HUES48 (cell line): ENCODE measurements around the gene SP100.
"Not testable (repeated sequence)": the region's sequence is repeated elsewhere in the genome, so short reads cannot be mapped to it uniquely, and the experiment has no call there.

ENCODE experiments used
- H3K27ac ChIP-seq: one replicate; pipeline ENCODE4 v1.7.0; 2013; ENCODE audit warnings: low read depth, low read length, inconsistent platforms
- H3K27me3 ChIP-seq: 2 replicates; pipeline ENCODE4 v1.6.1; 2013; ENCODE audit warnings: mild to moderate bottlenecking, low read length; ENCODE audit not compliant: control insufficient read depth, insufficient read depth
- H3K36me3 ChIP-seq: 2 replicates; pipeline ENCODE4 v1.6.1; 2013; ENCODE audit warnings: low read length; ENCODE audit not compliant: control insufficient read depth, insufficient read depth
- H3K4me1 ChIP-seq: 2 replicates; pipeline ENCODE4 v1.6.1; 2013; ENCODE audit warnings: mild to moderate bottlenecking, low read length; ENCODE audit not compliant: control insufficient read depth, insufficient read depth
- H3K4me3 ChIP-seq: 2 replicates; pipeline ENCODE4 v1.5.1; 2013; ENCODE audit warnings: mild to moderate bottlenecking, low read depth, low read length
- H3K9ac ChIP-seq: 2 replicates; pipeline ENCODE4 v1.6.1; 2013; ENCODE audit warnings: mild to moderate bottlenecking, low read depth, low read length, moderate library complexity
- H3K9me3 ChIP-seq: 2 replicates; pipeline ENCODE4 v1.6.1; 2013; ENCODE audit warnings: low read length; ENCODE audit not compliant: control insufficient read depth, insufficient read depth

SP100 gene

GRCh38 chr2:230408244-230408842 lies 7.7 kb upstream of the SP100 start:
- Histone ChIP-seq H3K27me3 (peaks cover 37% of the 10 kb centered on the region), H3K4me1 (no peaks in the 10 kb centered on the region), H3K9me3 (no peaks in the 10 kb centered on the region), H3K36me3 (no peaks in the 10 kb centered on the region), H3K27ac (no peak overlapping the region), H3K9ac (no peak overlapping the region), H3K4me3 (no peak overlapping the region)

- not testable (repeated sequence) for H3K27ac ChIP-seq, H3K9me3 ChIP-seq, H3K9ac ChIP-seq, H3K4me3 ChIP-seq, H3K36me3 ChIP-seq, H3K4me1 ChIP-seq
- peaks cover 37% of the 10 kb centered on the region for H3K27me3 ChIP-seq
Measured at GRCh38 chr2:230409316-230409715, 6.7 kb upstream of the SP100 start.

GRCh38 chr2:230410263-230410662 lies 5.7 kb upstream of the SP100 start:
- Histone ChIP-seq H3K4me3 (no peak overlapping the region), H3K27me3 (peaks cover 37% of the 10 kb centered on the region), H3K9me3 (no peaks in the 10 kb centered on the region), H3K27ac (no peak overlapping the region), H3K4me1 (no peaks in the 10 kb centered on the region), H3K9ac (no peak overlapping the region), H3K36me3 (no peaks in the 10 kb centered on the region)

- H3K9ac ChIP-seq: no peak overlapping the region
Measured at GRCh38 chr2:230410861-230411569, 5.0 kb upstream of the SP100 start.

GRCh38 chr2:230411570-230412370 lies 4.2 kb upstream of the SP100 start:
- H3K9me3 ChIP-seq: no peaks in the 10 kb centered on the region
- H3K36me3 ChIP-seq: no peaks in the 10 kb centered on the region
- H3K4me3 ChIP-seq: peak overlapping the region; percentile 72
- peaks cover 37% of the 10 kb centered on the region for H3K27me3 ChIP-seq
- no peak overlapping the region for H3K27ac ChIP-seq
- peaks cover 3% of the 10 kb centered on the region; the same call in 1 of the 2 replicates for H3K4me1 ChIP-seq
- H3K9ac ChIP-seq: peak overlapping the region; percentile 46; the same call in 1 of the 2 replicates

More at GRCh38 chr2:230410861-230411569, 5.0 kb upstream of the SP100 start:
- no peaks in the 10 kb centered on the region for H3K9me3 ChIP-seq
- no peaks in the 10 kb centered on the region for H3K4me1 ChIP-seq
- no peak overlapping the region for H3K27ac ChIP-seq
- H3K4me3 ChIP-seq: peak overlapping the region; percentile 72
- no peaks in the 10 kb centered on the region for H3K36me3 ChIP-seq
- peaks cover 37% of the 10 kb centered on the region for H3K27me3 ChIP-seq

GRCh38 chr2:230412371-230412711 lies 3.7 kb upstream of the SP100 start:
- H3K9ac ChIP-seq: no peak overlapping the region

GRCh38 chr2:230412846-230413245 lies 3.2 kb upstream of the SP100 start:
- no peak overlapping the region for H3K27ac ChIP-seq
- H3K27me3 ChIP-seq: peaks cover 37% of the 10 kb centered on the region
- H3K36me3 ChIP-seq: no peaks in the 10 kb centered on the region
- H3K9me3 ChIP-seq: no peaks in the 10 kb centered on the region
- no peak overlapping the region for H3K4me3 ChIP-seq
- peaks cover 3% of the 10 kb centered on the region; the same call in 1 of the 2 replicates for H3K4me1 ChIP-seq
- no peak overlapping the region for H3K9ac ChIP-seq

More at GRCh38 chr2:230412371-230412711, 3.7 kb upstream of the SP100 start:
- Histone ChIP-seq H3K9me3 (no peaks in the 10 kb centered on the region), H3K4me1 (peaks cover 3% of the 10 kb centered on the region; the same call in 1 of the 2 replicates), H3K4me3 (peak overlapping the region; percentile 72), H3K27ac (no peak overlapping the region), H3K36me3 (no peaks in the 10 kb centered on the region), H3K27me3 (peaks cover 37% of the 10 kb centered on the region)

GRCh38 chr2:230413479-230413878 lies 2.5 kb upstream of the SP100 start:
- Histone ChIP-seq H3K27me3 (peaks cover 37% of the 10 kb centered on the region), H3K4me3 (no peak overlapping the region), H3K9ac (no peak overlapping the region), H3K36me3 (no peaks in the 10 kb centered on the region), H3K4me1 (peaks cover 3% of the 10 kb centered on the region; the same call in 1 of the 2 replicates), H3K27ac (no peak overlapping the region), H3K9me3 (no peaks in the 10 kb centered on the region)

- H3K27ac ChIP-seq: no peak overlapping the region
- peaks cover 37% of the 10 kb centered on the region for H3K27me3 ChIP-seq
- H3K9ac ChIP-seq: no peak overlapping the region
- no peaks in the 10 kb centered on the region for H3K36me3 ChIP-seq
- peaks cover 3% of the 10 kb centered on the region; the same call in 1 of the 2 replicates for H3K4me1 ChIP-seq
- H3K4me3 ChIP-seq: no peak overlapping the region
- no peaks in the 10 kb centered on the region for H3K9me3 ChIP-seq
Measured at GRCh38 chr2:230414302-230414701, 1.7 kb upstream of the SP100 start.

GRCh38 chr2:230417436-230417835 lies 1.4 kb downstream of the SP100 start:
- H3K4me3 ChIP-seq: no peak overlapping the region
- H3K4me1 ChIP-seq: peaks cover 3% of the 10 kb centered on the region; the same call in 1 of the 2 replicates
- no peak overlapping the region for H3K27ac ChIP-seq

More at GRCh38 chr2:230417436-230417835, 1.4 kb downstream of the SP100 start:
- H3K9ac ChIP-seq: no peak overlapping the region
- H3K9me3 ChIP-seq: no peaks in the 10 kb centered on the region
- no peaks in the 10 kb centered on the region for H3K36me3 ChIP-seq
- H3K27me3 ChIP-seq: peaks cover 8% of the 10 kb centered on the region
